Measurements from ENCODE around the gene OR2M3.
"Not testable (repeated sequence)": the region's sequence is repeated elsewhere in the genome, so short reads cannot be mapped to it uniquely, and the experiment has no call there.

OR2M3 gene

DNA sequence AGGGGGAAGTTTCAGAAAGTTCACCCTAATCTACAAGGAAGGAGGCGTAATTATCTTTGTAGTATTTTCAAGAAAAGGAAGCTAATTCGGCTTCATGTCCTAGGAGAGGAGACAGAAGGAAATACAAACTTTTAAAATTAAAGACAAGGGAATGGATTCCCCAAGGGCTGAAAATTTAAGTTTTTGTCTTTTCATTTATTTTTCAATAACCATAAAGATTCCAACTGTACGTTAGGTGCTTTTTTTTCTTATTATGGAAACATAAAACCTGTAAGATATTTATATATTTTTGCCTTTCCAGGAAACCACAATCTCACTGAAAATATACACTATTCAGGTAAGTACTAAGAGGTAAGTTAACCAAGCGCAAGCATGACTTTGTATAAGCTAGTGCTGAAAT lies at the start of gene OR2M3:
OR2M3 (plus strand) TSS at position 301 of the 400 bp plus-strand sequence. CDS start 5,803 bp downstream, outside the sequence.
- no peak for DNase-seq

DNA sequence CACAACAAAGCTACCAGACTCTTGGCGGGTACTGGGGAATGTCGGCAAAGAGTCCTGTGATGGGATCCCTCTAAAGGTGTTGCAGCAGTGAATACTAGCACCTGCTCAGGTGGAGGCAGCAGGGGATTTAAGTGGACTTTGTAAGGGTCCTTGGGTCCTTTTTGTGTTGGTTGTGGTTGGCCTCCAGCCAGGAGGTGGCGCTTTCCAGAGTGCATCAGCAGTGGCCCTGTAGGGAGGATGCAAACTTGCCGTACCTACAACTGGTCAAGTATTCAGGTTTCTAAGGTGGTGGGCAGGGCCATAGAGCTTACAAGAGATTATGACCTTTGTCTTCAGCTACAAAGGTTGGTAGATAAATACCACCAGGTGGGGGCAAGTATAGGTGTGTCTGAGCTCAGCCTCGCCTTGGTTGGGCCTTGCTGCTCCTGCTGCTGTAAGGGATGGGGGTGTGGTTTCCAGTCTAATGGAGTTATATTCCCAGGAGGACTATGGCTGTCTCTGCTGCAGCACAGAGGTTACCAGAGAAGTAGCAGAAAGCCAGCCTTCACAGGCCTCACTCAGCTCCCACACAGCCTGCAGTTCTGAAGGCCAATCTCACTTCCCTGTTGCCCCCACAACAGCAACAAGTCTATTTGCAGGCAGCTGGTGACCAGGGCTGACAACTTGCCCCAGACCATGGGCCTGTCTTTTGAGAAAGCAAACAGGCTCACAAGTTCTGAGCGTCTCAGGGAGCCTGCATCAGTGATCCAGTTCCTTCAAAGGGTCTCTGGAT lies 44.8 kb upstream of the OR2M3 start:
- no peak for DNase-seq

DNA sequence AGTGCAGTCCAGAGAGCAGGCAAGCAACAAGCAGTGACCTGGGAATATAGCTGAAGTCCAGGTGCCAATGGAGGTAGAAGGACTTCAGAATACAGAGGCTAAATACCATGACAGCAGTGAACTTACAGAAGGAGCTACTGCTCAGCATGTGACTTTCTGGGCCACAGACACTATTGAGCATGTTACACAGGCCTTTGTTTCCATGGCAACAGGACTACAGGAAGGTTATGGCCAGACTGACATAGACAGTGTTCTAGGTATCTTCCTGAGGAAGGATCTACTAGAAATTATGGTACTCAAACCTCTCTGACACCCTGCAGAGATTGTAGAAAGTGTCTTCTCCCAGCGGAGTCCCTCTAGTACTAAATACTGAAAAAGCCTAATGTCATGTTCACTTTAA lies 41.1 kb upstream of the OR2M3 start:
- DNase-seq, result peak in 1 of 3 experiments; percentile 5

GRCh38 chr1:248158758-248159157 lies 38.3 kb upstream of the OR2M3 start:
- no peak for DNase-seq

- no peak for DNase-seq
Observed at GRCh38 chr1:248164031-248164430, 33.0 kb upstream of the OR2M3 start.

DNA sequence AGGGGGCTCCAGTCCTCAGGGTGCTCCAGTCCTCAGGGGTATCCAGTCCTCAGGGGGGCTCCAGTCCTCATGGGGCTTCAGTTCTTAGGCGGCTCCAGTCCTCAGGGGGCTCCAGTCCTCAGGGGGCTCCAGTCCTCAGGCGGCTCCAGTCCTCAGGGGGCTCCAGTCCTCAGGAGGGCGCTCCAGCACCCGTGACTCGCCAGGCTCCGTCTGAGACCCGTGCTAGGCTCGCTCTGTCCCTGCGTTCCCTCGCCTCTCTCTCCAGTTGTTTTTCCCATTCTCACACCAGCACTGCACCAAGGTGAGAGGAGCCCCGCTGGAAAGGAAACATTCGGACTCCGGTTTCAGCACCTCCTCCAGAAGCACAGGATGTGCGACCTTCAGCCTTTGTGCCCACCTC lies 31.9 kb upstream of the OR2M3 start:
- DNase-seq, result no peak

DNA sequence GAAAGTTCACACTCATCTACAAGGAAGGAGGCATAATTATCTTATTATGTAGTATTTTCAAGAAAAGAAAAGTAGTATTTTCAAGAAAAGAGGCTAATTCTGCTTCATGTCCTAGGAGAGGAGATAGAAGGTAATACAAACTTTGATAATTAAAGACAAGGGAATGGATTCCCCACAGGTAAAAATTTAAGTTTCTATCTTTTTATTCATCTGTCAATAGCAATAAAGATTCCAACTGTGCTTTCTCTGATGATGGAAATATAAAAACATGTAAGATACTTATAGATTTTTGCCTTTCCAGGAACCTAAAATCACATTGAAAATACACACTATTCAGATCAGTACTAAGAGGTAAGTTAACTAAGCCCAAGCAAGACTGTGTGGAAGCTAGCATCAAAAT lies 22.5 kb upstream of the OR2M3 start, which contains the start of gene OR2M2:
OR2M2 (plus strand) TSS at position 301 of the 400 bp plus-strand sequence. CDS start 5,165 bp downstream, outside the sequence.
- no peak for DNase-seq

GRCh38 chr1:248183996-248184395 lies 13.1 kb upstream of the OR2M3 start:
- DNase-seq, result no peak

- DNase-seq, result no peak
Observed at GRCh38 chr1:248187363-248187762, 9.7 kb upstream of the OR2M3 start.

DNA sequence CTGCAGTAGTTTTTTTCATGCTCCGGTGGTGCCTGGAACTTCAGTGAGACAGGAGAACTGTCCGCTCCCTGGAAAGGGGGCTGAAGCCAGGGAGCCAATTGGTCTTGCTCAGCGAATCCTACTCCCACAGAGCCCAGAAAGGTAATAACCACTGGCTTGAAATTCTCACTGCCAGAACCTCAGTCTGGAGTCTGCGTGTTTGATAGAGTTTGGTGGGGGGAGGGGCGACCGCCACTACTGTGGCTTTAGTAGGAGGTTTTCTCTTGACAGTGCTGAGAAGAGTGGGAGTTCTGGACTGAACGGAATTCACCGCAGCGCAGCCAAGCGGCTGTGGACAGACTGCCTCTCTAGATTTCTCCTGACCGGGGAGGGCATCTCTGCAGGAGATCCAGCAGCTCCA lies 8.0 kb upstream of the OR2M3 start:
- DNase-seq, result no peak

- no peak for DNase-seq
Observed at GRCh38 chr1:248194117-248194516, 2.9 kb upstream of the OR2M3 start.

- DNase-seq, result no peak
Observed at GRCh38 chr1:248215880-248216279, 18.8 kb downstream of the OR2M3 start.

- DNase-seq, result no peak
Observed at GRCh38 chr1:248225537-248225936, 28.5 kb downstream of the OR2M3 start.

DNA sequence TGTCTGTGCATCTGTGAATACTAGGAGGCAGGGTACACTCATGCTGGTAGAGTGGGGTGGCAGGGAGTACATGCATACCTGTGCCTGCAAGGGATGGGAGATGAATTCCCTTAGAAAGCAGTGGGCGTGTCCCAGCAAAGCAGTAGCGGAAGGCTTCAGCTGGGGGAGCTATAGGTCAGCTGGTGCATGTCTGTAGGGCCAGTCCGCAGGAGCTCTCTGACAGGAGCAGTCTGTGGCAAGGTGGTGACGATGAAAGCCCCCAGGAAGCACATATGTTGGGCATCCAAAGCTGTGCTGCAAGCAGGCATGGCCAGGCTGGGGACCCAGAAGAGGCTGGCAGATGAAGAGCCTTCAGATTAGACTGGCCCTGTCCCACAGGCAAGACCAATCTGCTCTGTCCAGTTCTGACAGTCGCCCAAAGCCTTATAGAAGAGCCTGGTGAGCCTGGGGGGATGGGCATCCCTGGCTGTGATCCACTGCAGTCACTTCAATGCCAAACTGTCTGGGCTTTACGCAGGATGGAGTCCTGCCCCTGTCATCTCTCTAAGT lies 32.4 kb downstream of the OR2M3 start:
- no peak for DNase-seq

GRCh38 chr1:248231117-248231516 lies 34.1 kb downstream of the OR2M3 start, which contains the start of gene OR2M4:
Gene OR2M4, plus strand, starts transcription at chr1:248231417. Its CDS starts 7,512 bp downstream, at chr1:248238929.
- no peak for DNase-seq

GRCh38 chr1:248239478-248239877 lies 42.4 kb downstream of the OR2M3 start:
- DNase-seq, result no peak

DNA sequence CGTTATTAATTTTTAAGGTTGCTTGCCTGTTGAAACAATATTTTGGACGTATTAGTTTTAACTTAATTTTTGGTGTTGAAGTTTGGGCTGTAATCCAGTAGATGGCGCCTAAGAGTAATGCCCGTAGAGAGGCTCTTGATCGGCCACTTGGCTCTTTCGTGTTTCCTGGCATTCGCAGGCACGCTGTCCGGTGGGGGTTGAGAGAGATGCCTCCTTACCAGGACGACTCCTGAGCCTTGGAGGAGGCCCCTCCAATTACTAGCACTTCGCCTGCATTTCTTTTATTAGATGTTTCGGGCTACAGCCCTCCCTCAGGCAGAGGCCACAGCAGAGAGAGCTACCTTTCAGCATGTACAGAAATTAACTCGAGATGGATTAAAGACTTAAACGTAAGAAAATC lies 46.1 kb downstream of the OR2M3 start:
- peak in 2 of 3 experiments; percentile 13 to 61 for DNase-seq

DNA sequence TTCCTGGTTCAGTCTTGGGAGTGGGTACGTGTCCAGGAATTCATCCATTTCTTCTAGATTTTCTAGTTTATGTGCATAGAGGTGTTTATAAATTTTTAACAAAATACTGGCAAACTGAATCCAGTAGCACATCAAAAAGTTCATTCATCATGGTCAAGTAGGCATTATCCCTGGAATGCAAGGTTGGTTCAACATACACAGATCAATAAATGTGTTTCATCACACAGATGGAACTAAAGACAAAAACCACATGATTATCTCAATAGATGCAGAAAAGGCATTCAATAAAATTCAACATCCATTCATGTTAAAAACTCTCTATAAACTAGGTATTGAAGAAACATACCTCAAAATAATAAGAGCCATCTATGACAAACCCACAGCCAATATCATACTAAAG lies 62.2 kb downstream of the OR2M3 start:
- DNase-seq, result not testable (repeated sequence)

Data from NCI-H1417 (cell line).